Adrenal gland (tissue), 5 donors: ENCODE results near the gene SDR39U1.

Experiments
- CTCF ChIP-seq, 6 experiments: fragments of 450-650 bp in 4 of 6; fragments of 200-600 bp in 2 of 6; sonication (generic) in 1 of 6; IDR thresholded peaks; 1 replicate in 5 of 6; 2 replicates in 1 of 6; pipeline versions ENCODE4 v1.5.1 to v1.8.0; 2016 to 2021; ENCODE audit warnings: antibody characterized with exemption in 6 of 6, mild to moderate bottlenecking in 2 of 6, moderate library complexity in 1 of 6
- POLR2A ChIP-seq, 2 donors: fragments of 450-650 bp; IDR thresholded peaks; one replicate each; pipeline ENCODE4 v1.6.1; 2017; ENCODE audit warnings: antibody characterized with exemption in 2 of 2, mild to moderate bottlenecking in 2 of 2, moderate library complexity in 1 of 2
- donor health status: DM: no; HTN: no; CAD: no.

GRCh38 chr14:24399447-24399822, 43.1 kb downstream of the SDR39U1 start:
- TF ChIP-seq CTCF (IDR thresholded peaks at IDR 0.05) (no peak), POLR2A (IDR thresholded peaks at IDR 0.05) (no peak)
